ENCODE results near the gene GNAT3.

GNAT3 gene

GRCh38 chr7:80499350-80499953 is 12.4 kb downstream of the GNAT3 start:
- DNase-seq: no peak

- DNase-seq: no peak
Observed at GRCh38 chr7:80498481-80499349, 13.1 kb downstream of the GNAT3 start.

GRCh38 chr7:80496586-80496985 is 15.3 kb downstream of the GNAT3 start:
- no peak for DNase-seq

GRCh38 chr7:80493121-80493849 is 18.6 kb downstream of the GNAT3 start:
- DNase-seq: no peak

- DNase-seq: no peak
Observed at GRCh38 chr7:80491462-80491861, 20.4 kb downstream of the GNAT3 start.

- DNase-seq: no peak
Observed at GRCh38 chr7:80488851-80489370, 23.0 kb downstream of the GNAT3 start.

GRCh38 chr7:80488406-80488805 is 23.5 kb downstream of the GNAT3 start:
- no peak for DNase-seq

GRCh38 chr7:80485721-80486120 is 26.1 kb downstream of the GNAT3 start:
- DNase-seq: no peak

- no peak for DNase-seq
Observed at GRCh38 chr7:80482950-80483349, 28.9 kb downstream of the GNAT3 start.

GRCh38 chr7:80481196-80481884 is 30.5 kb downstream of the GNAT3 start:
- DNase-seq: no peak

- DNase-seq: no peak
Observed at GRCh38 chr7:80480566-80480965, 31.3 kb downstream of the GNAT3 start.

GRCh38 chr7:80478683-80479082 is 33.2 kb downstream of the GNAT3 start:
- DNase-seq: no peak

GRCh38 chr7:80476035-80476434 is 35.8 kb downstream of the GNAT3 start:
- no peak for DNase-seq

- DNase-seq: no peak
Observed at GRCh38 chr7:80475383-80475782, 36.5 kb downstream of the GNAT3 start.

- no peak for DNase-seq
Observed at GRCh38 chr7:80473751-80474150, 38.1 kb downstream of the GNAT3 start.

- no peak for DNase-seq
Observed at GRCh38 chr7:80472491-80473200, 39.2 kb downstream of the GNAT3 start.

- no peak for DNase-seq
Observed at GRCh38 chr7:80468931-80469714, 42.7 kb downstream of the GNAT3 start.

- DNase-seq: no peak
Observed at GRCh38 chr7:80467069-80467468, 44.8 kb downstream of the GNAT3 start.

GRCh38 chr7:80466636-80467035 is 45.2 kb downstream of the GNAT3 start:
- DNase-seq: no peak

GRCh38 chr7:80464211-80464610 is 47.7 kb downstream of the GNAT3 start:
- DNase-seq: no peak

- DNase-seq: no peak
Observed at GRCh38 chr7:80463272-80463920, 48.5 kb downstream of the GNAT3 start.

Data from CD4-positive, alpha-beta T cell treated with Interleukin-1 beta for 1 hour (primary cell).